OCI-LY7 (cell line): ENCODE measurements around the gene TNKS2.

Experiments
- EZH2phosphoT487 ChIP-seq: fragments of 200-600 bp; sonication (generic); IDR thresholded peaks from 2 replicates; pipeline ENCODE4 v1.6.1; 2018; ENCODE audit warnings: low read depth, borderline replicate concordance, mild to moderate bottlenecking, mixed run types, antibody characterized with exemption, low read length, moderate library complexity, mixed read lengths
- TF ChIP-seq, protein P1 (sequence below): fragments of 200-600 bp; sonication (generic); conservative IDR thresholded peaks from 2 replicates; pipeline ENCODE4 v1.5.1; 2014; ENCODE audit warnings: mild to moderate bottlenecking, antibody characterized with exemption, low read length, moderate library complexity, mixed read lengths

DNA sequence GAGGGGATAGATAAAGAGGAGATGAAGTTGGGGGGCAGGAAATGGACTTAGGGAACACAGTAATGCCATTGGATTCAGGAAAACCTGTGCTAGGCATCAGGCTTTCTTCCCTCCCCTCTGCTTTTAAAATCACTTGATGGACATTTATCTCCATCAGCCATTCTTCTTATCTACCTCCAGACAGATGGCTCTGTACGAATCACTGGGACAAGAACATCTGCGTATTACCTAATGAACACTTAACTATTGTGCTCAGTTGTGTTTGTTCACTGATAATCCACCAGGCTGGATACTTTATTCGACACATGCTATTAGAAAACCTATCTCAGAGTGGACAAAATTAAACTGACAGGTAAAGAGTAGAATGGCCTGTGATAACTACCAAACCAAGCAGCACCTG, 40.0 kb downstream of the TNKS2 start:
- TF ChIP-seq EZH2phosphoT487 = no peak
- TF ChIP-seq, protein P1, sequence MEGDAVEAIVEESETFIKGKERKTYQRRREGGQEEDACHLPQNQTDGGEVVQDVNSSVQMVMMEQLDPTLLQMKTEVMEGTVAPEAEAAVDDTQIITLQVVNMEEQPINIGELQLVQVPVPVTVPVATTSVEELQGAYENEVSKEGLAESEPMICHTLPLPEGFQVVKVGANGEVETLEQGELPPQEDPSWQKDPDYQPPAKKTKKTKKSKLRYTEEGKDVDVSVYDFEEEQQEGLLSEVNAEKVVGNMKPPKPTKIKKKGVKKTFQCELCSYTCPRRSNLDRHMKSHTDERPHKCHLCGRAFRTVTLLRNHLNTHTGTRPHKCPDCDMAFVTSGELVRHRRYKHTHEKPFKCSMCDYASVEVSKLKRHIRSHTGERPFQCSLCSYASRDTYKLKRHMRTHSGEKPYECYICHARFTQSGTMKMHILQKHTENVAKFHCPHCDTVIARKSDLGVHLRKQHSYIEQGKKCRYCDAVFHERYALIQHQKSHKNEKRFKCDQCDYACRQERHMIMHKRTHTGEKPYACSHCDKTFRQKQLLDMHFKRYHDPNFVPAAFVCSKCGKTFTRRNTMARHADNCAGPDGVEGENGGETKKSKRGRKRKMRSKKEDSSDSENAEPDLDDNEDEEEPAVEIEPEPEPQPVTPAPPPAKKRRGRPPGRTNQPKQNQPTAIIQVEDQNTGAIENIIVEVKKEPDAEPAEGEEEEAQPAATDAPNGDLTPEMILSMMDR = no peak
